ENCODE results near the gene CYP4F2. TPM values are rescaled to one million over a fixed set of nuclear protein-coding genes. Genes with fewer than 3 reads are reported as not detected.
"Not testable (repeated sequence)": the region's sequence is repeated elsewhere in the genome, so short reads cannot be mapped to it uniquely, and the experiment has no call there.

The CYP4F2 gene
- total and polyA plus RNA-seq, 10 of the 15 experiments (the other 5 are each of a cell fraction or from before 2014, with no cell fraction given) = 0.08 to 3.5 (median 0.63) TPM

DNA sequence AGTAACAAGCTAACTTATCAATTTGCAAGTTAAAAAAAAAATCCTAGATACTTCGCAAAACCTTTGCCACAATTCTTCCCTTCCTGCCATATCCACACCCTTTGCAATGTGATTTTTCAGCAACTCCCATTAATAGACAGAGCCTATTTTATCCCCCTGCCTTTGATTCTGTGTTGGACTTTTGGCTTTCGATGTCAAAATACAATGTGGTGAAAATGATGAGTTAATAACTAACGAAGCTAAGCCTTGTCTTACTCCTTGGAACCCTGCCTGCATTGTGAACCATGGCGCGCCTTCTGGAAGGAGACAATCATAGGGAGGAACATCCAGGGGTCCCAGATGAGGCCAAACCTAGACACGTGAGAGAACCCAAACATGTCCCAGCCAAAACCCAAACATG lies 6.4 kb downstream of the CYP4F2 start (continued):
- TF ChIP-seq, protein P1, sequence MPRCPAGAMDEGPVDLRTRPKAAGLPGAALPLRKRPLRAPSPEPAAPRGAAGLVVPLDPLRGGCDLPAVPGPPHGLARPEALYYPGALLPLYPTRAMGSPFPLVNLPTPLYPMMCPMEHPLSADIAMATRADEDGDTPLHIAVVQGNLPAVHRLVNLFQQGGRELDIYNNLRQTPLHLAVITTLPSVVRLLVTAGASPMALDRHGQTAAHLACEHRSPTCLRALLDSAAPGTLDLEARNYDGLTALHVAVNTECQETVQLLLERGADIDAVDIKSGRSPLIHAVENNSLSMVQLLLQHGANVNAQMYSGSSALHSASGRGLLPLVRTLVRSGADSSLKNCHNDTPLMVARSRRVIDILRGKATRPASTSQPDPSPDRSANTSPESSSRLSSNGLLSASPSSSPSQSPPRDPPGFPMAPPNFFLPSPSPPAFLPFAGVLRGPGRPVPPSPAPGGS (IDR thresholded peaks at IDR 0.05; ENCODE audit: borderline replicate concordance, insufficient read depth, low read depth, low read length, poor library complexity, severe bottlenecking) = no peak
- TF ChIP-seq, protein P2, sequence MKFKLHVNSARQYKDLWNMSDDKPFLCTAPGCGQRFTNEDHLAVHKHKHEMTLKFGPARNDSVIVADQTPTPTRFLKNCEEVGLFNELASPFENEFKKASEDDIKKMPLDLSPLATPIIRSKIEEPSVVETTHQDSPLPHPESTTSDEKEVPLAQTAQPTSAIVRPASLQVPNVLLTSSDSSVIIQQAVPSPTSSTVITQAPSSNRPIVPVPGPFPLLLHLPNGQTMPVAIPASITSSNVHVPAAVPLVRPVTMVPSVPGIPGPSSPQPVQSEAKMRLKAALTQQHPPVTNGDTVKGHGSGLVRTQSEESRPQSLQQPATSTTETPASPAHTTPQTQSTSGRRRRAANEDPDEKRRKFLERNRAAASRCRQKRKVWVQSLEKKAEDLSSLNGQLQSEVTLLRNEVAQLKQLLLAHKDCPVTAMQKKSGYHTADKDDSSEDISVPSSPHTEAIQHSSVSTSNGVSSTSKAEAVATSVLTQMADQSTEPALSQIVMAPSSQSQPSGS (IDR thresholded peaks at IDR 0.05; ENCODE audit: low read length) = no peak
- TF ChIP-seq EED (IDR thresholded peaks at IDR 0.05; ENCODE audit: low read depth) (no peak), TBL1XR1 (IDR thresholded peaks at IDR 0.05; ENCODE audit: low read depth, low read length) (no peak), TARDBP (IDR thresholded peaks at IDR 0.05; ENCODE audit: borderline replicate concordance) (no peak), SUPT20H (IDR thresholded peaks at IDR 0.05; ENCODE audit: borderline replicate concordance, control insufficient read depth, low read depth, low read length) (no peak), TCF3 (IDR thresholded peaks at IDR 0.05; ENCODE audit: borderline replicate concordance, insufficient read depth, low read depth, low read length) (no peak)

DNA sequence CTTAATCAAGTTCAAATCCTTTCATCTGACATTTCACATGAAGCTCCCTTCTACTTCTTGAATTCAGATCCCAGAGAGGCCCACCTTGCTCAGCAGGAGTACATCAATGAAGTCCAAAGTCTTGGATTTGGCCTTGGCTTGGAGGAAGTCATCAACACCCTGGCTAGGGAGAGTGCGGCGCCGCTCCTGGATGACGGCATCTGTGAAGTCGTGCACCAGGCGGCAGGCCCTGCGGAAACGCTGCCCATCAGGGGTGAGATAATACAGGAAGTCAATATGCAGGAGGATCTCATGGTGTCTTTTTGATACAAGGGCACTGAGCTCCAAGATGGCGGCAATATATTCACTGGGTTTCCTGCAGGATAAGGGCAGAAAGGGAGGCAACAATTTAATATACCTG lies 8.5 kb downstream of the CYP4F2 start:
- H3K4me2 ChIP-seq (ENCODE audit: control insufficient read depth, insufficient read depth); ATAC-seq; H3K4me3 ChIP-seq; H3K9ac ChIP-seq (ENCODE audit: control insufficient read depth, insufficient read depth, low read length); DNase-seq (ENCODE audit: low read depth, low spot score); SMC1A ChIA-PET (ENCODE audit: uncharacterized antibody, unreplicated experiment); FAIRE-seq; H3K36me3 ChIP-seq (ENCODE audit: control insufficient read depth in 2 of 2, insufficient read depth in 2 of 2, low read length in 1 of 2); intact Hi-C loops (cut with micrococcal nuclease; ENCODE audit: unreplicated experiment); BruUV-seq (replicated peaks); in situ Hi-C loops (cut with MboI); H3K79me2 ChIP-seq (ENCODE audit: control insufficient read depth, insufficient read depth, low read length); H2AFZ ChIP-seq (ENCODE audit: control insufficient read depth, low read depth, low read length); H3K27ac ChIP-seq (ENCODE audit: control insufficient read depth, insufficient read depth); CTCF ChIA-PET; H3K9me3 ChIP-seq (replicated peaks; ENCODE audit: control insufficient read depth, insufficient read depth, low read length); H3K4me1 ChIP-seq (ENCODE audit: control insufficient read depth, insufficient read depth, low read length); H3K27me3 ChIP-seq (replicated peaks in 1 of 2; ENCODE audit: control insufficient read depth in 2 of 2, insufficient read depth in 2 of 2, low read length in 1 of 2); POLR2A ChIA-PET; H4K20me1 ChIP-seq (ENCODE audit: control insufficient read depth, insufficient read depth): not testable (repeated sequence)
- RAD21 ChIA-PET (ENCODE audit: unreplicated experiment) = interaction anchor here (0.6 kb wide), 1 partner anchor 1715 kb away, joined by 4 read pairs; no protein-coding TSS in a partner anchor
- 55% methylated on average over 9 of the region's 9 CpGs for WGBS (ENCODE audit: insufficient coverage, insufficient replicate concordance, low lambda C conversion rate, missing lambda C conversion rate)

Data from GM12878 (cell line).